ENCODE measurements around the gene PDGFD.

The PDGFD gene

DNA sequence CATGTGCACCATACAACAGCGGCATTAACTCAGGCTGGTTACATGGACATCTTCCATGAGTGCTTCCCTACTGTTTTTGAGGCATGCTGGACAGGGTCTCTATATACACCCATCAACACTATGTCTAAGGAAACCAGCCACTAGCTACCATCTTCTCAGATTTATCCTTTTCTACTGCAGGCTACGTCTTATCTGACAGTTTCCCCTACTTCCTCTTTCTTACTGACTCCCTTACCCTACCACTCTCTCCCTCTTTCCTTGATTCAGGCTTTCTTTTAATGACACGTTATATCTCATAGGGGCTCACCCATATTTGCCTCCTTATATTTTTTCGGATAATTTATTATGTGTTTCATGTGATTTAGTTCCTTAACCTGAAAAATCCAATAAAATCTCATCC, 85.7 kb downstream of the PDGFD start:
- no peak overlapping the region for H3K4me3 ChIP-seq (ENCODE audit: low read length)
- H3K36me3 ChIP-seq (ENCODE audit: control insufficient read depth, insufficient read depth, low read length), result no peaks in the 10 kb centered on the region
- H3K27ac ChIP-seq (ENCODE audit: low read length), result no peak overlapping the region
- no peaks in the 10 kb centered on the region; the same call in 1 of the 2 replicates for H3K4me1 ChIP-seq (ENCODE audit: control insufficient read depth, insufficient read depth, low read length)
- no CpG with 5 or more reads among the region's 4 CpGs for WGBS (ENCODE audit: insufficient coverage, insufficient read length)
- no peaks in the 10 kb centered on the region for H3K9me3 ChIP-seq (ENCODE audit: control insufficient read depth, insufficient read depth, low read length)
- DNase-seq (ENCODE audit: low read depth, low spot score), result no peak
- no peaks in the 10 kb centered on the region for H3K27me3 ChIP-seq (ENCODE audit: control insufficient read depth, insufficient read depth, low read length)

- H3K27me3 ChIP-seq (ENCODE audit: control insufficient read depth, insufficient read depth, low read length), result no peaks in the 10 kb centered on the region
- H3K36me3 ChIP-seq (ENCODE audit: control insufficient read depth, insufficient read depth, low read length), result no peaks in the 10 kb centered on the region
- DNase-seq (ENCODE audit: low read depth, low spot score), result no peak
- no peaks in the 10 kb centered on the region; the same call in 1 of the 2 replicates for H3K4me1 ChIP-seq (ENCODE audit: control insufficient read depth, insufficient read depth, low read length)
- H3K9me3 ChIP-seq (ENCODE audit: control insufficient read depth, insufficient read depth, low read length), result no peaks in the 10 kb centered on the region
- H3K4me3 ChIP-seq (ENCODE audit: low read length), result no peak overlapping the region
- WGBS (ENCODE audit: insufficient coverage, insufficient read length), result no CpG with 5 or more reads among the region's 2 CpGs
- H3K27ac ChIP-seq (ENCODE audit: low read length), result no peak overlapping the region
These were observed 87.5 kb downstream of the PDGFD start for GRCh38 chr11:104076455-104076854.

DNA sequence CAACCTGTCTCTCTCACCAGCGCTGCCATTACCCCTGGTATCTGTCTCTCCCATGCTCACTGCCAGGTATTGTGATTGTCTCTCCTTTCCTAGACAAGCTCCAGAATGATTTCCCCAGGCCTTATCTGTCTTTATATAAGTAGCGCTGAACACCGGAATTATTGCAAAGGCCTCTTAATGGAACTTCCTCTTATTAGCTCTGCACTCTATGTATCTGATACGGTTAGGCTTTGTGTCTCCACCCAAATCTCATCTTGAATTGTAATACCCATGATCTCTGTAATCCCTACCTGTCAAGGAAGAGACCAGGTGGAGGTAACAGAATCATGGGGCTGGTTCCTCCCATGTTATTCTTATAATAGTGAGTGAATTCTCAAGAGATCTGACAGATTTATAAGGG, 88.2 kb downstream of the PDGFD start:
- no peak for DNase-seq (ENCODE audit: low read depth, low spot score)
- no peaks in the 10 kb centered on the region for H3K36me3 ChIP-seq (ENCODE audit: control insufficient read depth, insufficient read depth, low read length)
- H3K4me3 ChIP-seq (ENCODE audit: low read length), result no peak overlapping the region
- no peaks in the 10 kb centered on the region for H3K9me3 ChIP-seq (ENCODE audit: control insufficient read depth, insufficient read depth, low read length)
- H3K4me1 ChIP-seq (ENCODE audit: control insufficient read depth, insufficient read depth, low read length), result no peaks in the 10 kb centered on the region; the same call in 1 of the 2 replicates
- no peak overlapping the region for H3K27ac ChIP-seq (ENCODE audit: low read length)
- no peaks in the 10 kb centered on the region for H3K27me3 ChIP-seq (ENCODE audit: control insufficient read depth, insufficient read depth, low read length)
- no CpG with 5 or more reads among the region's 4 CpGs for WGBS (ENCODE audit: insufficient coverage, insufficient read length)

GRCh38 chr11:104075091-104075490, 88.9 kb downstream of the PDGFD start:
- DNase-seq (ENCODE audit: low read depth, low spot score), result no peak
- no peaks in the 10 kb centered on the region; the same call in 1 of the 2 replicates for H3K4me1 ChIP-seq (ENCODE audit: control insufficient read depth, insufficient read depth, low read length)
- H3K4me3 ChIP-seq (ENCODE audit: low read length), result no peak overlapping the region
- no peaks in the 10 kb centered on the region for H3K9me3 ChIP-seq (ENCODE audit: control insufficient read depth, insufficient read depth, low read length)
- H3K27me3 ChIP-seq (ENCODE audit: control insufficient read depth, insufficient read depth, low read length), result no peaks in the 10 kb centered on the region
- H3K27ac ChIP-seq (ENCODE audit: low read length), result no peak overlapping the region
- H3K36me3 ChIP-seq (ENCODE audit: control insufficient read depth, insufficient read depth, low read length), result no peaks in the 10 kb centered on the region

DNA sequence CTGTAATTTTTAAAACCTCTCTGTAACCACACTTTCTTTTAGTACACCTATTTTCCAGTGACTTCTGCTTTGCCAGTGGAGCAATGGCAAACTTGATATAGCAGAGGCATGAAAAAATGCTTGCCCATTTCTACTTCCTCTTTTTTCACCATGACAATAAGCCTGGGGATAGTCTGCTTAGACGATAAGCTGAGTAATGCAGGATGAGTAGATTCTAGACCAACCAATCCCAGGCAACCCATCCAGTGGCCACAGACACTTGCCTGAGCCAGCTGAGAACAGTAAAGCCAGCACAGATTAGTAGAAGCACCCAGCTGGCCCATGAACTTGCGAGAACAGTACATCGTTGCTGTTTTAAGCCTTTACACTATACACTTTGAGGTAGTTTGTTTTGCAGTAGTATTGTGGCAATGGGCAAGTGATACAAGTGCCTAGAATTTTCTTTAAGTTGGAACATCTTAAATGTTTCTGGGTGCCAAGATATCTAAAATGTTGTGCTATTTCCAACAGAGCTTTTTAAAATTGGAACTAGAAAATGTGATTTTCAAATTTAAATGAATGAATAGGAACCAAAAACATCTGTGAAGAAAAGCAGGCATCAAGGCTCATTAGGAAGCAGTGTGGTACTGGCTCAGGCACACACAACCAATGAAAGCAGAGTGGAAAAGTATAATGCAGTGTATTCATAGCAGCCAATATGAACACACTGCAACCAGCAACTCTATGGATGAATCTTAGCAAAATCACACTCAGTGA, 89.8 kb downstream of the PDGFD start:
- H3K27me3 ChIP-seq (ENCODE audit: control insufficient read depth, insufficient read depth, low read length), result no peaks in the 10 kb centered on the region
- no peaks in the 10 kb centered on the region for H3K36me3 ChIP-seq (ENCODE audit: control insufficient read depth, insufficient read depth, low read length)
- no peaks in the 10 kb centered on the region; the same call in 1 of the 2 replicates for H3K4me1 ChIP-seq (ENCODE audit: control insufficient read depth, insufficient read depth, low read length)
- H3K9me3 ChIP-seq (ENCODE audit: control insufficient read depth, insufficient read depth, low read length), result no peaks in the 10 kb centered on the region
- no peak overlapping the region for H3K4me3 ChIP-seq (ENCODE audit: low read length)
- no CpG with 5 or more reads among the region's 3 CpGs for WGBS (ENCODE audit: insufficient coverage, insufficient read length)
- DNase-seq (ENCODE audit: low read depth, low spot score), result no peak
- no peak overlapping the region for H3K27ac ChIP-seq (ENCODE audit: low read length)

DNA sequence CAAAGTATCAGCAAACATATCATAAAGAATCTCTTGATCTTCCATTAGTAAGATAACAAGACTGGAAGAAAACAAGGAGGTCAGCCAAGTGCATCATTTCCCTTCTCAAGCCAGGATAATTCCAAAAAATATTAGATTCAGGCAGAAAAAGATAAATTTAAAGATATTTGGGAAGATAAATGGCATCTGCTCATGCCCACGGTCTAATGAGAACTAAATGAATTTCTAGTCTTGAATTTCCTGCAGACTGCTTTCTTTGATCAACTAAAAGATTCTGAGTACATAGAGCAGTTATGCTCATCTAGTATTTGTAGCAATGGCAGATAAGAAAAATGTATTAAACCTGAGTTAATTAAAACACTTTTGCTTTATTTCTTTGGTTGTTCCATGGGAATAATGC, 96.4 kb downstream of the PDGFD start:
- Histone ChIP-seq H3K36me3 (ENCODE audit: control insufficient read depth, insufficient read depth, low read length) (no peaks in the 10 kb centered on the region), H3K9me3 (ENCODE audit: control insufficient read depth, insufficient read depth, low read length) (no peaks in the 10 kb centered on the region), H3K27me3 (ENCODE audit: control insufficient read depth, insufficient read depth, low read length) (no peaks in the 10 kb centered on the region), H3K27ac (ENCODE audit: low read length) (no peak overlapping the region), H3K4me1 (ENCODE audit: control insufficient read depth, insufficient read depth, low read length) (no peaks in the 10 kb centered on the region), H3K4me3 (ENCODE audit: low read length) (no peak overlapping the region)
- no CpG with 5 or more reads among the region's 1 CpG for WGBS (ENCODE audit: insufficient coverage, insufficient read length)
- no peak for DNase-seq (ENCODE audit: low read depth, low spot score)

DNA sequence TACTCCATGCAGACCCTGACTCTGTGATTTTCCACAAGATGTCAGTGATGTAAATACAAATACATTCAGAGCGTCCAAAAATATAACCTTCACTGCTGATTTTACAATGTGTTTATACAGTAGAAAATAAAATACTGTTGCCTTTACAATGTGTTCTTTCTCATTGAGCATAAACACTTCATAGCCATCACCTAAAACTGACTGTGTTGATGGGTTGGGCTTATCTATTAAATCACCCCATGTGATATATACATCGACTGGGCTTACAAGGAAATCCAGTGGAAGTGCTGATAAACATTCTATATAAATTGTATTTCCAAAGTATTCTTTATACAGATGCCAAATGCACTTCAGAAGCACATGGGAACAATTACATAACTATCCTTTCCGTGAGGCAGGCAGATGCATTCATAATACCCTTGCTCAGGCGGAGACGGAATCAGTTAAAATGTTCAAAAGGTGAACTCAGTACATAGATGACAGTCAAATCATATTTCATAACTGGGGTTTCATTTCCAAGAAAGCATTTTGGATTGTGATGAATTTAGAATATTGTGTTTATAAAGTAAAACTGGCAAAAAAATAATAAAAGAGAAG, 99.8 kb downstream of the PDGFD start:
- WGBS (ENCODE audit: insufficient coverage, insufficient read length), result no CpG with 5 or more reads among the region's 5 CpGs
- H3K36me3 ChIP-seq (ENCODE audit: control insufficient read depth, insufficient read depth, low read length), result no peaks in the 10 kb centered on the region
- no peaks in the 10 kb centered on the region for H3K27me3 ChIP-seq (ENCODE audit: control insufficient read depth, insufficient read depth, low read length)
- H3K4me1 ChIP-seq (ENCODE audit: control insufficient read depth, insufficient read depth, low read length), result no peaks in the 10 kb centered on the region
- H3K27ac ChIP-seq (ENCODE audit: low read length), result no peak overlapping the region
- DNase-seq (ENCODE audit: low read depth, low spot score), result no peak
- no peak overlapping the region for H3K4me3 ChIP-seq (ENCODE audit: low read length)
- H3K9me3 ChIP-seq (ENCODE audit: control insufficient read depth, insufficient read depth, low read length), result no peaks in the 10 kb centered on the region

- no peaks in the 10 kb centered on the region for H3K36me3 ChIP-seq (ENCODE audit: control insufficient read depth, insufficient read depth, low read length)
- no peak for DNase-seq (ENCODE audit: low read depth, low spot score)
- no peak overlapping the region for H3K4me3 ChIP-seq (ENCODE audit: low read length)
- no peaks in the 10 kb centered on the region for H3K27me3 ChIP-seq (ENCODE audit: control insufficient read depth, insufficient read depth, low read length)
- no peaks in the 10 kb centered on the region for H3K4me1 ChIP-seq (ENCODE audit: control insufficient read depth, insufficient read depth, low read length)
- no peak overlapping the region for H3K27ac ChIP-seq (ENCODE audit: low read length)
- no peaks in the 10 kb centered on the region for H3K9me3 ChIP-seq (ENCODE audit: control insufficient read depth, insufficient read depth, low read length)
- no CpG with 5 or more reads among the region's 9 CpGs for WGBS (ENCODE audit: insufficient coverage, insufficient read length)
These were observed 102.0 kb downstream of the PDGFD start for GRCh38 chr11:104061853-104062521.

- Histone ChIP-seq H3K36me3 (ENCODE audit: control insufficient read depth, insufficient read depth, low read length) (no peaks in the 10 kb centered on the region), H3K4me1 (ENCODE audit: control insufficient read depth, insufficient read depth, low read length) (no peaks in the 10 kb centered on the region), H3K4me3 (ENCODE audit: low read length) (no peak overlapping the region), H3K27me3 (ENCODE audit: control insufficient read depth, insufficient read depth, low read length) (no peaks in the 10 kb centered on the region), H3K9me3 (ENCODE audit: control insufficient read depth, insufficient read depth, low read length) (no peaks in the 10 kb centered on the region), H3K27ac (ENCODE audit: low read length) (no peak overlapping the region)
- no peak for DNase-seq (ENCODE audit: low read depth, low spot score)
- WGBS (ENCODE audit: insufficient coverage, insufficient read length), result no CpG with 5 or more reads among the region's 1 CpG
These were observed 103.1 kb downstream of the PDGFD start for GRCh38 chr11:104060820-104061219.

- Histone ChIP-seq H3K27me3 (ENCODE audit: control insufficient read depth, insufficient read depth, low read length) (no peaks in the 10 kb centered on the region), H3K4me1 (ENCODE audit: control insufficient read depth, insufficient read depth, low read length) (no peaks in the 10 kb centered on the region), H3K9me3 (ENCODE audit: control insufficient read depth, insufficient read depth, low read length) (no peaks in the 10 kb centered on the region), H3K4me3 (ENCODE audit: low read length) (no peak overlapping the region), H3K27ac (ENCODE audit: low read length) (no peak overlapping the region), H3K36me3 (ENCODE audit: control insufficient read depth, insufficient read depth, low read length) (no peaks in the 10 kb centered on the region)
- no peak for DNase-seq (ENCODE audit: low read depth, low spot score)
- WGBS (ENCODE audit: insufficient coverage, insufficient read length), result no CpG with 5 or more reads among the region's 3 CpGs
These were observed 103.7 kb downstream of the PDGFD start for GRCh38 chr11:104060004-104060794.

All from iPS DF 6.9 (cell line).